HEK293T (cell line): ENCODE results near the gene ZDHHC1.

ENCODE experiments used
- CTCF ChIA-PET: fragments of 350-600 bp; formaldehyde crosslinking; extraction: SDS; loops from one replicate; lab custom pipeline; 2021; ENCODE audit warnings: antibody characterized with exemption, inconsistent platforms; lab: Yijun Ruan, JAX
- POLR2A ChIA-PET: fragments of 350-600 bp; formaldehyde crosslinking; extraction: SDS; loops from one replicate; lab custom pipeline; 2020; ENCODE audit warnings: antibody characterized with exemption, inconsistent platforms; lab: Yijun Ruan, JAX
- DNase-seq: peaks from one replicate; pipeline ENCODE4 v3.0.0; 2012; ENCODE audit warnings: mixed read lengths; ENCODE audit errors: extremely low spot score
- ARNT ChIP-seq: fragments of 450-650 bp; IDR thresholded peaks from 2 replicates; pipeline ENCODE4 v1.6.1; 2017; ENCODE audit warnings: mild to moderate bottlenecking
- BHLHE40 ChIP-seq: fragments of 450-650 bp; IDR thresholded peaks from 2 replicates; pipeline ENCODE4 v1.6.1; 2016; ENCODE audit warnings: mild to moderate bottlenecking, moderate library complexity, borderline replicate concordance
- CTBP1 ChIP-seq: fragments of 450-650 bp; IDR thresholded peaks from 2 replicates; pipeline ENCODE4 v1.6.1; 2016; ENCODE audit warnings: borderline replicate concordance
- ELF4 ChIP-seq: fragments of 450-650 bp; IDR thresholded peaks from 2 replicates; pipeline ENCODE4 v1.6.1; 2017; ENCODE audit warnings: antibody characterized with exemption
- FOXA1 ChIP-seq: fragments of 450-650 bp; IDR thresholded peaks from 2 replicates; pipeline ENCODE4 v1.6.1; 2016; ENCODE audit warnings: mild to moderate bottlenecking
- FOXK2 ChIP-seq: fragments of 450-650 bp; IDR thresholded peaks from 2 replicates; pipeline ENCODE4 v1.6.1; 2016; ENCODE audit warnings: mild to moderate bottlenecking
- FOXM1 ChIP-seq: fragments of 450-650 bp; IDR thresholded peaks from 2 replicates; pipeline ENCODE4 v1.6.1; 2017; ENCODE audit warnings: mild to moderate bottlenecking, borderline replicate concordance
- HDGF ChIP-seq: fragments of 450-650 bp; IDR thresholded peaks from 2 replicates; pipeline ENCODE4 v1.6.1; 2017; ENCODE audit warnings: antibody characterized with exemption, borderline replicate concordance
- L3MBTL2 ChIP-seq: fragments of 450-650 bp; conservative IDR thresholded peaks from 2 replicates; pipeline ENCODE4 v1.6.1; 2016; ENCODE audit warnings: mild to moderate bottlenecking
- LEF1 ChIP-seq: fragments of 450-650 bp; IDR thresholded peaks from 2 replicates; pipeline ENCODE4 v1.6.1; 2017; ENCODE audit warnings: mild to moderate bottlenecking, borderline replicate concordance
- NFRKB ChIP-seq: fragments of 450-650 bp; IDR thresholded peaks from 2 replicates; pipeline ENCODE4 v1.6.1; 2016; ENCODE audit warnings: mild to moderate bottlenecking, moderate library complexity
- PKNOX1 ChIP-seq: fragments of 450-650 bp; IDR thresholded peaks from 2 replicates; pipeline ENCODE4 v1.6.1; 2016
- SP1 ChIP-seq: fragments of 450-650 bp; IDR thresholded peaks from 2 replicates; pipeline ENCODE4 v1.6.1; 2017
- SUZ12 ChIP-seq: fragments of 450-650 bp; IDR thresholded peaks from 2 replicates; pipeline ENCODE4 v1.6.1; 2016; ENCODE audit warnings: mild to moderate bottlenecking
- TARDBP ChIP-seq: fragments of 450-650 bp; IDR thresholded peaks from 2 replicates; pipeline ENCODE4 v1.6.1; 2016
- ZNF384 ChIP-seq: fragments of 450-650 bp; IDR thresholded peaks from 2 replicates; pipeline ENCODE4 v1.6.1; 2016

Gene ZDHHC1

GRCh38 chr16:67447508-67448076, 31.3 kb upstream of the ZDHHC1 start:
- CTCF ChIA-PET = interaction anchor here (0.7 to 2.5 kb wide), 4 partner anchors 9 to 21 kb away, joined by 3 to 11 read pairs (median 4); no protein-coding TSS in a partner anchor
- DNase-seq = peak; percentile 67
- POLR2A ChIA-PET = interaction anchor here (1.0 kb wide), 1 partner anchor 33 kb away, joined by 3 read pairs; the partner anchor contains the start of gene ATP6V0D1

GRCh38 chr16:67446968-67447507, 30.8 kb upstream of the ZDHHC1 start:
- ChIA-PET CTCF (interaction anchor here (0.7 to 2.5 kb wide), 4 partner anchors 9 to 187 kb away, joined by 3 to 11 read pairs (median 4); partner anchors contain the start of gene ZDHHC1), POLR2A (interaction anchor here (1.0 kb wide), 1 partner anchor 34 kb away, joined by 3 read pairs; the partner anchor contains the start of gene ATP6V0D1)
- TF ChIP-seq ELF4 (no peak), SP1 (no peak), ARNT (no peak), TARDBP (no peak), CTBP1 (no peak), HDGF (no peak), NFRKB (no peak), FOXK2 (no peak), ZNF384 (no peak), BHLHE40 (no peak), PKNOX1 (no peak), SUZ12 (no peak), FOXA1 (no peak)
- no peak for DNase-seq

More at GRCh38 chr16:67447508-67448076, 31.3 kb upstream of the ZDHHC1 start:
- TF ChIP-seq LEF1 = no peak
- no peak for TF ChIP-seq HDGF
- TF ChIP-seq SUZ12 = no peak
- TF ChIP-seq FOXA1 = no peak
- TF ChIP-seq FOXM1 = no peak
- TF ChIP-seq PKNOX1 = no peak
- TF ChIP-seq NFRKB = no peak
- TF ChIP-seq ELF4 = no peak
- TF ChIP-seq CTBP1 = no peak
- TF ChIP-seq L3MBTL2 = no peak
- no peak for TF ChIP-seq TARDBP
- TF ChIP-seq FOXK2 = no peak

- POLR2A ChIA-PET = no interaction called here
- DNase-seq = no peak
- CTCF ChIA-PET = interaction anchor here (0.6 to 2.5 kb wide), 7 partner anchors 10 to 187 kb away, joined by 3 to 11 read pairs (median 3); partner anchors contain the start of gene ZDHHC1
- TF ChIP-seq HDGF = no peak
Measured at GRCh38 chr16:67445913-67446907, 29.9 kb upstream of the ZDHHC1 start.

- DNase-seq = no peak
- CTCF ChIA-PET = interaction anchor here (0.9 to 2.5 kb wide), 4 partner anchors 10 to 29 kb away, joined by 3 to 11 read pairs (median 4); partner anchors contain the start of gene ZDHHC1
- TF ChIP-seq ELF4 (no peak), NFRKB (no peak), CTBP1 (no peak)
- POLR2A ChIA-PET = no interaction called here
Measured at GRCh38 chr16:67445441-67445912, 29.2 kb upstream of the ZDHHC1 start.

- TF ChIP-seq HDGF = no peak
- no peak for TF ChIP-seq TARDBP
- no peak for TF ChIP-seq SUZ12
- no peak for TF ChIP-seq CTBP1
- TF ChIP-seq ZNF384 = no peak
- no peak for TF ChIP-seq PKNOX1
- TF ChIP-seq L3MBTL2 = no peak
- no peak for TF ChIP-seq FOXA1
- no peak for TF ChIP-seq NFRKB
- no peak for TF ChIP-seq ELF4
- no peak for TF ChIP-seq LEF1
- TF ChIP-seq FOXK2 = no peak
- TF ChIP-seq BHLHE40 = no peak
- TF ChIP-seq FOXM1 = no peak
- TF ChIP-seq SP1 = no peak
- no peak for TF ChIP-seq ARNT
- ChIA-PET CTCF (interaction anchor here (1.1 to 2.5 kb wide), 3 partner anchors 9 to 19 kb away, joined by 3 to 11 read pairs (median 5); no protein-coding TSS in a partner anchor), POLR2A (no interaction called here)
- no peak for DNase-seq
Measured at GRCh38 chr16:67445126-67445426, 28.8 kb upstream of the ZDHHC1 start.
